ENCODE data around the gene SF3B5.
"Not testable (repeated sequence)": the region's sequence is repeated elsewhere in the genome, so short reads cannot be mapped to it uniquely, and the experiment has no call there.

The SF3B5 gene

DNA sequence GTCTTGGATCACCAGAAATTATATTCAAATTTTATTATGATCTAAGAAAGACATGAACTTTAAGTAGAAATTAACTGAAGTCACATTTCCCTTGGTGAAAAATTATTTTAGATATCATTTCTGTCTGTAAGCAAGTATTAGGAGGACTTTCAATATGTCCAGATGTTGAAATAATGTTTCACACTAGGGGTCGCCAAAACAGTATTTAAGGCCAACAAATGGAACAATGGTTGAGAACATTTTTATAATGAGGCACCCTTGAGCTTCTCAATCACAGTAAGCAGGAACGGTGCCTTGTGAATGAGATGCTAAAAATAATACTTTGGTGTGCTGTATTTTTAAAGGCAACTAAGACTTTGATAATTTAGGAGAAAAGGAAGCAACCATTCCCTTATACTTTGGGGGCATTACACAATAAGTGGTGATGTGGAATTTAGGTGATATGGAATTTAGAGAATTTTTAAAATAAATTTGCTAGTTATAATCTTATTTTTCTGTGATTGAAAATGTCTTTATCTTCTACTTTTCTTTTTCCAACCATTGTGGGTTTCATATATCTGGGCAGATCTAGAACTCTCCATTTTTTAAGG is 9.6 kb upstream of the SF3B5 start:
- no peak for DNase-seq (ENCODE audit: low spot score)

DNA sequence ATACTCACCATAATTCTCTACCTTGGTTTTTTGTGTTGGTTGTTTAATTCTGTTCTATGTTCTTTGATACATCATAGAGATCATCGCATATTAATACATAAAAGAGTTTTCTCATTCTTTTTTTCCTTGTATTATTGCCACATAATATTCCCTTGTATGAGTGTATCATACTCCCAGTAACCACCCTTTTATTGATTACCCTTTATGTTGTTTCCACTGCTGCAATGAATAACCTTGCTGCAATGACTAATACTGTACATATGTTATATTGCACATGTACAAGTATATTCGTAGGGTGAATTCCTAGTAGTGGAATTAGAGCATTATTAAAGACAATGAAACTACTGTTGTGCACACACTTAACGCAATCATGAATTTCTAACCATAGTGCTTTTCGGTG is 9.1 kb upstream of the SF3B5 start:
- no peak for DNase-seq (ENCODE audit: low spot score)

DNA sequence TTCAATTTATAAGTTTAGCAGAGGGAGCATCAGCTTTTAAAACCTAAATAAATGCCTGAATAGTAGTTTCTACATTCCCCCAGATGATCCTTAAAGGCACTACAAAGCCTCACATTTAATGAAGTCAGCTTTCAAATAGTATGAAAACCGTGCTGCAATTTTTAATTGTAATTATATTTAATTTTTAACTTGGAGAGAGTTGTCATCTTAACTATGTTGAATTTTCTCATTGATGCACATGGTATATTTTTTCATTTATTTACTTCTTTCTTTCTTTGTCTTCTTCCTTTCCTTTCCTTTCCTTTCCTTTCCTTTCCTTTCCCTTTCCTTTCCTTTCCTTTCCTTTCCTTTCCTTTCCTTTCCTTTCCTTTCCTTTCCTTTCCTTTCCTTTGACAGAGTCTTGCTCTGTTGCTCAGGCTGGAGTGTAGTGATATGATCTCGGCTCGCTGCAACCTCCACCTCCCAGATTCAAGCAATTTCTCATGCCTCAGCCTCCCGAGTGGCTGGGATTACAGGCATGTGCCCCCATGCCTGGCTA is 7.7 kb upstream of the SF3B5 start:
- DNase-seq (ENCODE audit: low spot score): no peak

DNA sequence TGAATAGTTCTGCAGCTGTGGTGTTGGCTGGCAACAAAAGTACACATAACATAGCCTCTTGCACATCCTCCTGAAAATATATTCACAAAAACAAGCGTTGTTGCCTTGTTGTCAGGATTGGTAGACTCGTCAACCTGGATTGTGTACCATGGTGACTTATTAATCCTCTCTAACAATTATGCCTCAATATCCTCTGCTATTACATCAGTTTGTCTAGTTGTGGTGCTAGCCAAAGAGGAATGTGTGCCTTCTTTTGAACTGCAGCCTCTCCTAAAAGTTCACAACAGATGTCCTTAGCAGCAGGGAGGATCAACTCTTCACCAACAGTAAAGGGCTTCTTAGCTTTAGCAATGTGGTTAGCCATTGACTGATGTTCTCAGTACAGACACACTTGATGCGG is 3.6 kb upstream of the SF3B5 start:
- no peak for DNase-seq (ENCODE audit: low spot score)

DNA sequence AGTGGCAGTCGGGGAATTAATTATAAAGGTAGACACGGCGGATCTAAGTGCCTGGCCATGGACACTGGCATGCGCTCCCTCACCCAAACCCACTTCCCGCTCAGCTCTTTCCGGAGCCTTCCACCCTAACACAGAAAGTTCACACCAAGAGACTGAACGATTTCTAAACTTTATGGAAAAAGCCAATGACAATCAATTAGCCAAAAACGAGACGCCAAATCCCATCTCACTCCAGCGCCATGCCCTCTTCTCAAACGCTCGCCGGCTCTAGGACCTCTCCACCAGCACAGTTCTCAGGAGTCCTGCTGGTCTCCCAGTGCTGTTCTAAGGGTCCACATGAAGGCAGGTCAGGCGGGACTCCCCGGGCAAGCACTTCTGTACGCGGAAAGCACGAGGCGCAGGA is 641 bp downstream of the SF3B5 start:
- no peak for DNase-seq (ENCODE audit: low spot score)

DNA sequence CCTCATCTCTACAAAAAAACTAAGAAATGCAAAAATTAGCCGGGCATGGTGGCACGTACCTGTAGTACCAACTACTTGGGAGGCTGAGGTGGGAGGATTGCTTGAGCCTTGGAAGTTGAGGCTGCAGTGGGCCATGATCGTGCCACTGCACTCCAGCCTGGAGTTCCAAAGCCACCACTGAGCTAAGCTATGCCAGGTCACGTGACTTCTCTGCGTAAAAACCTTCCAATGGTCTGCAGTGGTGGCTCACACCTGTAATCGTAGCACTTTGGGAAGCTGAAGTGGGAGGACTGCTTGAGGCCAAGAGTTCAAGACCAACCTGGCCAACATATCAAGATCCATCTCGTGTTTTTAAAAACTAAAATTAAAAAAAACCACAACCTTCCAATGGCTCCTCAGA is 1.7 kb downstream of the SF3B5 start:
- DNase-seq (ENCODE audit: low spot score): no peak

DNA sequence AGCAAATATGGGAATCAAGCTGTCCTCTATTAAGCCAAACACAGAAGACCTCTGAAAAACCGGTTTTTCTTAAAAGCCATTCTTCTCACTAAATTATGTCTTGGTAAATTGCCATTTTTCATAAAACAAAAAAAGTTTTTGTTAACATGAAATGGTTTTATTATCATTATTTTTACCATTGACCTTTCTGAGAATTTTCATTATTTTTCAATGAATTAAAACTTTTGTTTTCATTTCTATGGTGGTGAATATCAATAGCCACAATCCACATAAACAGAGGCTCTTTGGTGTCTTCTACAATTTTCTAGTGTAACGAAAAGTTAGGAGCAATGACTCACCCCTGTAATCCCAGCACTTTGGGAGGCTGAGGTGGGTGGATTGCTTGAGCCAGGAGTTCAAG is 2.1 kb downstream of the SF3B5 start:
- DNase-seq (ENCODE audit: low spot score): no peak

DNA sequence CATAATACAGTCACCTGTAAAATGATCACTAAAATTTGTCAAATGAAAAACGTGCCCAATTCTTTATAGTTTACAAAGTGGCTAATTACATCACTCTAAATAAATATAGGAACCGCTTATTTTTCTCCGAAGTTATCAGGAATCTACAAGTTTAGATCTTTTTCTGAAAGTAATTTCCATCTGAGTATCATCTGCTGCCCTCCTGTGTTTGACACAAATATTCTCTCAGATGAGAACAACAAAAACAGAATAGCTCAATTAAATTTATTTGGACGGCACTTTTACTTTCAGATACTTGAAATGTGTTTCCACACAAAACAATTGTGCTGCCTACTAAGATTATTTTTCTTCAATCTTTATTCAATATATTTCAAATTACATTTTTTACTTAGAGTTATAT is 5.0 kb downstream of the SF3B5 start:
- no peak for DNase-seq (ENCODE audit: low spot score)

DNA sequence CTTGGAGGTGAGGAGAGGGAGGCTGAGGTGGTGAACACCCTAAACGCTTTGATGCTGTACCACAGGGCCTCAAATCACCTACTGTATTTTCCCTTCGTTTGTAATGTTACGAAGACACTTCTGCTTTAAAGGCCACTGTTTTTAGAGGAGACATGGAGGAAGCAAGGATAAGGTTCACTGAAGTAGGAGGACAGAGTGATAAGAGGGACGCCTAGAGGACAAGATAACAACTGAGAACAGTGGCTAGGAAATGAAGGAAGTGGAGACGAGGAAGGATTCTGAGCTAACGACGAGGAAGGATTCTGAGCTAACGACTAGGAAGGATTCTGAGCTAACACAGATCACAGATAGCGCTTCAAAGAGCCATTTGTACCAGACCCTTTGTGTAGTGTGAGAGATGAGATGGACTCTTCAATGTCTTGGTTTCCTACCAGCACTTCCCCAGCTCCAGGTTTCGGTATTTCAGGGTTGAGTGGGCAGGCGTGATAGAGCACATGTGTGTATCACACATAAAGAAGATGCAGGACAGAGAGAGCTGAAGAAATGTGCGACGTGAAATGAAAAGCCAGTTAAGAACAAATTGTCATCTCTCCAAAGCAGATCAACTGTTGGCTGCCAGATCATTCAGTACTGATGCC is 7.5 kb downstream of the SF3B5 start:
- DNase-seq (ENCODE audit: low spot score): no peak

DNA sequence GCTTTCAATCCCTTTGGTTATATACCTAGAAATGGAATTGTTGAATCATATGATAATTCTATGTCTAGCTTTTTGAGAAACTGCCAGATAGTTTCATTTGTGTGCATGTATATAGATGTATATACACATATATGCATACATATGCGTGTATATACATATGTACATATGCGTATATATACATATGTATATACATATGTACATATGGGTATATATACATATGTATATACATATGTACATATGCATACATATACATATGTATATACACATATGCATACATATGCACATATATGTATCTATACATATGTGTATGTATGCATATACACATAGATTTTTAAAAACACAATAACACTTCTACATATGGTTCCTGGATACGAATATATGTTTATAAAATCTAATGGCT is 8.4 kb downstream of the SF3B5 start:
- DNase-seq (ENCODE audit: low spot score): no peak

DNA sequence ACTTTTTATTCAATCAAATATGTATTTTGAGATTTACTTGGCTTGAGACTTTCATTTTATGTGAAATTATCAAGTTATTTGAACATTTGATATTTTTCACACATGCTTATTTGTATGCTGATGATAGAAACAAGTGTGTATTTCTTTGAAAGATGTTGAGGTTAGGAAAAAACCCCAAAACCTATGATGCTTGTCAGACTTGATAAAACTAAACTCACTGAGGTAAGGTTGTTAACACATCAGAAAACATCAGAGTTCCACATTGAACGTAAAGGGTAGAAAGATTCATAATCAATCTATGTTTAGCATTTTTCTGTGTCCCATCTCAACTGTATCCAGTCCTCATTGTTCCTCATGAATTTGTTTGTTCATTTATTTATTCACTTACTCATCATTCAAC is 12.2 kb downstream of the SF3B5 start:
- no peak for DNase-seq (ENCODE audit: low spot score)

DNA sequence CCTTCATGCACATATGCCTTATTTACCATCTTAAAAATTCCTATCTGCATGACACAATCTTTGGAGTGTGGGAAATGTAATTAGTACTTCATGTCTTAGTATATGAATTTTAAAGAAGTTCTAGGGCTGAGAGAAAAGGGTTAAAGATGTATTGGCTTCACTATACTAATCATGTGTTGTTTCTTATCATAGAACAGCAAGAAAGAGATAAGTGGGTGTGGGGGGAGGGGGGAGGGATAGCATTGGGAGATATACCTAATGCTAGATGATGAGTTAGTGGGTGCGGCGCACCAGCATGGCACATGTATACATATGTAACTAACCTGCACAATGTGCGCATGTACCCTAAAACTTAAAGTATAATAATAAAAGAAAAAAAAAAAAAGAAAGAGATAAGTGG is 13.0 kb downstream of the SF3B5 start:
- DNase-seq (ENCODE audit: low spot score): not testable (repeated sequence)

DNA sequence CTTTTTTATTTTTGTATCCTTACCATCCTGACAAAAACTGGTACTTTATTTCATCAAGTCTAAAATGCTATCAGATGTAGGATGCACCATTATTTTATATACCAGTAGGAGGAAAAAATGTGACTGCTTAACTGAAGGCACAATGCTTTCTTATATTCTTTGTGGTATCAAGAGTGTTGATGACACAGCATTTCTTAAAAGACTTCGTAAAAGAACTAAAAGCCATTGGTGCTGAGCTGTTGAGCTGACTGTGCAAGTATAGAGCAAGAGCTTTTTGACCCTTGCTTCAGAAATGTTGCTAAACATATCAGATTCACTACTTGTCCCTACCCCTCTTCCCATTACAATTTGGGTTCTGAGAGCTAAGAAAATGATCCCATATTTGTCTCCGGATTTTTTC is 17.5 kb downstream of the SF3B5 start:
- no peak for DNase-seq (ENCODE audit: low spot score)

DNA sequence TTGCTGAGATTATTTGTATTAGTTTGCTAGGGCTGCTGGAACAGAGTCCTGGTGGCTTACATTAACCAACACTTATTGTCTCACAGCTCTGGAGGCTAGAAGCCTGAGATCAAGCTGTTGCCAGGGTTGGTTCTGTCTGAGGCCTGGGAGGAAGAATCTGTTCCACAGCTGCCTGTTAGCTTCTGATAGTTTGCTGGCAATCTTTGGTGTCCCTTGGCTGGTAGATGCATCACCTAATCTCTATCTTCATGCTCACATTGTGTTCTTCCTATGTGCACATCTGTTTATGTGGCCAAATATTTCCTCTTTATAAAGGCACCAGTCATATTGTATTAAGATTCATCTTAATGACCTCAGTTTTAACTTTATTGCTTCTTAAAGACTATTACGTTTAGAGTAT is 19.5 kb downstream of the SF3B5 start:
- DNase-seq (ENCODE audit: low spot score): no peak

DNA sequence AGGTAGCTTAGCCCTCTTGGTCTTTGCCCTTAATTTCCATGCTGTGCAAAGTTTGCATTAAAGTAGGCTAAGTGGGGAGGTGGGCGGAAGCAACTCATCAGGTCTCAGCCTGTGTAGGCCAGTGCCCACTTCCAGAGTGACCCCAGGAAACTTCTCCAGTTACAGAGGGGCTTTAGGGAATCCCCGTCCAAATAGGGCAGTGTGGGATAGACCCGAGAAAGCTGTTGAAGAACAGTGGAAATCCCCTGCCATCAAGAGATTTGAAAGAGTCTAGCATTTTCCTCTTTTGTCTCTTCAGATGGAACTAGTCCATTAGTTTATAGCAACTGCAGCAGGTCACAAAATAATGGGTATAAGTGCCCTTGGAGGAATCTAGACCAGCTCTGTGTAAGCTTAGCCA is 20.2 kb downstream of the SF3B5 start:
- no peak for DNase-seq (ENCODE audit: low spot score)

DNA sequence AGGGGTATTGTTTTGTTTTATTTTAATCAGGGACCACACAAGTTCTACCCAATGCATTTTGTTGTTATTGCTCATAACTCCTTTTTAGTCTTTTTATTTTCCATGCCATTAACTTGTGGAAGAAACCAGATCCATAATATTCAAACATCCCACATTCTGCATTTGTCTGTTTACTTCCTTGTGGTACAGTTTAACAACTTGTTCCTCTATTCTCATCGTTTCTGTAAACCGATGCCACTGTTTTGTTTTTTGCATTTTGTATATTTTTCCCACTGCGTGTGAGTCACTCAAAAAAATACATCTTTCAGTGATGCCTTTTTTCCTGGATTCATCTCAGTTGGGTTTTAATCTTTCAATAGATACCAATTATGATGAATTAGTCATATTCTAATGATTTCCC is 22.3 kb downstream of the SF3B5 start:
- no peak for DNase-seq (ENCODE audit: low spot score)

DNA sequence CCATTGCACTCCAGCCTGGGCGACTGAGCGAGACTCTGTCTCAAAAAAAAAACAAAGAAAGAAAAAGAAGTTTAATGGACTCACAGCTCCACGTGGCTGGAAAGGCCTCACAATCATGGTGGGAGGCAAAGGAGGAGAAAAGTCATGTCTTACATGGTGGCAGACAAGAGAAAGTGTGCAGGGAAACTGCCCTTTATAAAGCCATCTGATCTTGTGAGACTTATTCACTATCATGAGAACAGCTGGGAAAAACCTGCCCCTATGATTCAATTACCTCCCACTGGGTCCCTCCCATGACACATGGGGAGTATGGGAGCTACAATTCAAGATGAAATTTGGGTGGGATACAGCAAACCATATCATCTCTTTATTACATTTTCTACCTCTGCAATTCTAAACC is 25.9 kb downstream of the SF3B5 start:
- no peak for DNase-seq (ENCODE audit: low spot score)

DNA sequence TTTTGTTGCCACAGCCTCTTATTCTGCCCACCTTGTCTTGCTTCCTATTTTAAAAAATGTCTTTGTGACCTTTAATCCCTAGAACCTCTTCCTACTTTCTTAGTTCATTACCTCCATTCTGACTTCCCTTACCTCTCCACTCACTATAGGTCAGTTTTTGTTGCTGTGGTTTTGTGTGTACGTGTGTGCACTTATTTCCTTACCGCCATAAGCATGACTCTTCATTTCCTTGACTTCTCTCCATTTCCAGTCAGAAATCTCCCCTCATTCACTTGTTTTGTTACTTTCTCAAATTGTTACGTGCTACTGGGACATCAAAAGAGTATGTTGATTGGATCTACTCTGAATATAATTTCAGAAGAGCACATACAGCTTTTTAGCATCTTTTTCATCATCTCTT is 26.6 kb downstream of the SF3B5 start:
- DNase-seq (ENCODE audit: low spot score): no peak

DNA sequence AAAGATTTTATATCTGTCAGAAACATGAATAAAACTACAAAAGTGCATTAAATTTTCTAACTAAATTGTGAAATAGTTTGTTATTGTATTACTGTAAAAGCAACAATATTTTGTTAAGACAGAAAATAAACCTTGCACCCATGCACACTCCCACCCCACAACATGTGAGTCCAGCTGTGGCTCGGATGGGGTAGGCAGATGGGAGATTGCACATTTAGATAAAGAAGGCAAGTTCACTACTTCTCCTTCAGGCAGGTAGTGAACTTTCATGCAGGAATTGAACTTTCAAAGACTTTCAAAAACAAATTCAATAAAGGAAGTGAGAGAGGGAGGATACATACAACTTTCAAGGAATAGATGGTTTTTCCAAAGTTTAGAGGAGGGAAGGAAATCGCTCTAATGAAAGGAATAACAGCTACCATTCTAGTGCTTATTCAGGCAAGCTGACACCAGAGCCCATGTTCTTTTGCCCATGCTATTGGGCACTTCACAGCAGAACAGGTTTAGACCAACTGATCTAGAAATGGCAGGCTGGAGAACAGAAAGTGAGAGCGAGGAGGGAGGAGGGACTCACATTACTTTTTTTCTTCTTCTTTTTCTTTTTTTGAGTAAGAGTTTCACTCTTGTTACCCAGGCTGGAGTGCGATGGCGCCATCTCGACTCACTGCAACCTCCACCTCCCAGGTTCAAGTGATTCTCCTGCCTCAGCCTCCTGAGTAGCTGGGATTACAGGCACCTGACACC is 28.5 kb downstream of the SF3B5 start:
- DNase-seq (ENCODE audit: low spot score): no peak

DNA sequence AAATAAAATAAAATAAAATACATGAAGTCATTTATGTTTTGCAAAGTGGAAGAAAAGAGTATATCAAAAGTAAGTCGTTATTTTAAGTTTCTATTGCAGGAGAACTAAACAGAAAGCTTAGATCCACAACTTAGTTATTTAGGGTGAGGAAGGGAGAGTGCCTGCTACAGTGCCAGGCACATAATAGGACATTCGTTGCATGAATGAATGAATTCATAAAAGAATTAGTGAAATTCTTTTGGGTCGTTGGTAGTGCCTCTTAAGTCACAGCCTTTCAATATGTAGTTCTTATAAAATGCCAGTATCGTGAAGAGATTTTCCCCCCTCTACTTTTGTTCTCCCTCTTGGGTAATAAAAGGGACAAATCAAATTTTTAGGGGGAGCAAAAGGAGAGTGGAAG is 29.1 kb downstream of the SF3B5 start:
- no peak for DNase-seq (ENCODE audit: low spot score)

DNA sequence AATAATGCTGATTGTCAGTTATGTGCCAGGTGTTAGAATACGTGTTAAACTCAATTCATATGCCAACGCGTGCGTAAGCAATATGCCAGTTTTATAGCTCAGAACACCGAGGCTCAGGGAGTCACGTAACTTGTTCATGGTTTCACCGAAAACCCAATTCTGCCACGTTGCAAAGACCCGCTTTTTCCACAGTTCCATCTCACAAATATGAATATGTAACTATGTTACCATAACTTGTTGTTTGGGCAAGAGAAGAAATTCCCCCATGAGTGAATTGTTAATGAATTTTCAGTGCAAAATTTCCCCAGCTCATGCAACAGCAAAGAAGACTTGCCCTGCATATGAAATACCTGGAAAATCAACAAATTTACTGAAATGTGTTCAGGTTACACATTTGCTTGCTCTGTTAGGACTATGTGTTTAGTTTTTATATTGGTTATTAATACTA is 30.1 kb downstream of the SF3B5 start:
- DNase-seq (ENCODE audit: low spot score): no peak

DNA sequence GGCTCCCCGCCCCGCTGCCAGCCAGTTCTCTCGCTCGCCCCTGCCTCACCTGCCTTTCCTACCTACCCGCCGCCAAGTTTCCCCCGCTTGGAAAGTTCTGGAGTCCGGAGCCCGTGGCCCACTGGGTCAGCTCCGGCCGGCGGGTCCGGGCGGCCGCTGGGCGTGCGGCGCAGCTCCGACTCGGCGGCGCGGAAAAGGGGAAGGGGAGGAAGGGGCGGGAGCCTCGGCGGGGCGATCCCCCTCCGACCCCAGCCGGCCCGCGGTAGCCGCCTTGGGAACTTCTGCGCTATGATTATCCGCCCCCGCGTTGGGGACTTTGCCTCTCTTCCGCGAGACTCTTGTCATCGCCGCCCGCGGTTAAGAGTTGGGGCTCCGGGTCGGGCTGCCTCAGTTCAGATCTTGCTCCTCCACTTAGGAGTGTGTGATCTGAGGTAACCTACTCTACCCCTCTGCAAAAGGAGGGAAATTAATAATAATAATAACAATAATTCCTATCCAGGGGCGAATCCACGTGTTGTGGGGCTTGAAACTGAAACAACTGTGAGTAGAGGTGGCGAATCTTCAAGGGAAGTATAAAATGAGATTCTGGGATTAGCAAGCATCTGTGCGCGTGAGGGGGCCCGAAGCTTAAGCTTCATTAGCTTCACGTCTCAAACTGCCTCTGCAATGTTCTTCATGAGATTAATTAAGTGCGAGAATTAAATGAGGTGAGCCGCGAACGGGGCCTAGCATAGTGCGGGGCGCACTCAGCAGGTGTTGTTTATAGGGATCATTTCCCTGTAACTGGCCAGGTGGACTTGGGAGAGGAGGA is 30.8 kb downstream of the SF3B5 start:
- DNase-seq (ENCODE audit: low spot score): no peak
